C4-2B (cell line): Measurements from ENCODE around the gene PDP2.

Source experiments
- ZFX ChIP-seq: fragments of 450-650 bp; IDR thresholded peaks from 2 replicates; pipeline ENCODE4 v1.6.1; 2017
- TF ChIP-seq, protein P1 (sequence below): fragments of 450-650 bp; conservative IDR thresholded peaks from 2 replicates; pipeline ENCODE4 v1.5.1; 2017; ENCODE audit warnings: mild to moderate bottlenecking

DNA sequence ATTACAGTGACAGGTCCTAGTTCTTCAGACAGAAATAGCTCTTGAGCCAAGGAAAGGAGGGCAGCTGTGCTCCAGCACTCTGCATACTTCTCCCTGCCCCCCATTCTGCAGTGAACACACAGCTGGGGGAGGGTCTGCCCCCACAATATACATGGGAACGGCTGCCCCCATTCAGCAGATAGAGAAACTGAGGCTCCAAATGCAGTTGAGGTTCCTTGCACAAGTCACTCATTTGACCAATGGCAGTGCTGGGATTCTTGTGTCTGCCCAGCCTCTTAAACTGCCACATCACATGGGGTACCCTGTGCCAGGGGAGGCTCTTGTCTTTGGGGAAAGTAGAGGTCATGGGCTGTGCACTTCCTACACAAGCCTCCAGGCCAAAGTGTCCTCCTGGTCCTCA is 10.9 kb upstream of the PDP2 start:
- TF ChIP-seq, protein P1, sequence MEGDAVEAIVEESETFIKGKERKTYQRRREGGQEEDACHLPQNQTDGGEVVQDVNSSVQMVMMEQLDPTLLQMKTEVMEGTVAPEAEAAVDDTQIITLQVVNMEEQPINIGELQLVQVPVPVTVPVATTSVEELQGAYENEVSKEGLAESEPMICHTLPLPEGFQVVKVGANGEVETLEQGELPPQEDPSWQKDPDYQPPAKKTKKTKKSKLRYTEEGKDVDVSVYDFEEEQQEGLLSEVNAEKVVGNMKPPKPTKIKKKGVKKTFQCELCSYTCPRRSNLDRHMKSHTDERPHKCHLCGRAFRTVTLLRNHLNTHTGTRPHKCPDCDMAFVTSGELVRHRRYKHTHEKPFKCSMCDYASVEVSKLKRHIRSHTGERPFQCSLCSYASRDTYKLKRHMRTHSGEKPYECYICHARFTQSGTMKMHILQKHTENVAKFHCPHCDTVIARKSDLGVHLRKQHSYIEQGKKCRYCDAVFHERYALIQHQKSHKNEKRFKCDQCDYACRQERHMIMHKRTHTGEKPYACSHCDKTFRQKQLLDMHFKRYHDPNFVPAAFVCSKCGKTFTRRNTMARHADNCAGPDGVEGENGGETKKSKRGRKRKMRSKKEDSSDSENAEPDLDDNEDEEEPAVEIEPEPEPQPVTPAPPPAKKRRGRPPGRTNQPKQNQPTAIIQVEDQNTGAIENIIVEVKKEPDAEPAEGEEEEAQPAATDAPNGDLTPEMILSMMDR, result no peak
- no peak for TF ChIP-seq ZFX
